SK-N-SH (cell line): ENCODE measurements around the gene CCDC187. TPM values are rescaled to one million over a fixed set of nuclear protein-coding genes. Genes with fewer than 3 reads are reported as not detected.

Experiments used
- CTCF ChIA-PET: fragments of 300-600, 350-600 bp; formaldehyde crosslinking; extraction: SDS; loops from one replicate; lab custom pipeline; 2021; lab: Yijun Ruan, JAX
- POLR2A ChIA-PET: fragments of 350-600 bp; sonication (Branson Sonifier 250); formaldehyde crosslinking; extraction: SDS; loops from one replicate; lab custom pipeline; 2020; ENCODE audit warnings: antibody characterized with exemption, inconsistent platforms; lab: Yijun Ruan, JAX
- DNase-seq: peaks from one replicate; pipeline ENCODE4 v3.0.0; 2012
- H2AFZ ChIP-seq: fragments of 200-600 bp; sonication (generic); 2 replicates; pipeline ENCODE4 v1.8.1; 2016; ENCODE audit warnings: antibody characterized with exemption, mild to moderate bottlenecking, low read depth
- H3F3A ChIP-seq: fragments of 200-600 bp; sonication (generic); replicated peaks from 2 replicates; pipeline ENCODE3; 2016; ENCODE audit warnings: antibody characterized with exemption, mild to moderate bottlenecking; ENCODE audit not compliant: insufficient read depth
- H3K27ac ChIP-seq, 2 experiments: fragments of 200-500 bp in 1 of 2; fragments of 200-600 bp in 1 of 2; sonication (Bioruptor generic) in 1 of 2; sonication (generic), shearing (Covaris generic) in 1 of 2; 2 replicates each; pipeline versions ENCODE4 v1.5.1 to v1.6.1; 2014 to 2016; ENCODE audit warnings: low read depth in 2 of 2, inconsistent platforms in 1 of 2, low read length in 1 of 2, mild to moderate bottlenecking in 1 of 2, mixed read lengths in 1 of 2
- H3K27me3 ChIP-seq: fragments of 200-600 bp; sonication (generic), shearing (Covaris generic); 2 replicates; pipeline ENCODE4 v1.6.1; 2016; ENCODE audit warnings: mixed run types; ENCODE audit not compliant: insufficient read depth
- H3K36me3 ChIP-seq, 2 experiments: fragments of 200-500 bp in 1 of 2; fragments of 200-600 bp in 1 of 2; sonication (Bioruptor generic) in 1 of 2; sonication (generic) in 1 of 2; replicated peaks in 1 of 2; 2 replicates each; pipeline versions ENCODE3 to v1.5.1; 2014 to 2016; ENCODE audit warnings: low read length in 1 of 2, mild to moderate bottlenecking in 1 of 2; ENCODE audit not compliant: insufficient read depth in 2 of 2, control insufficient read depth in 1 of 2
- H3K4me1 ChIP-seq, 2 experiments: fragments of 200-500 bp in 1 of 2; fragments of 200-600 bp in 1 of 2; sonication (Bioruptor generic) in 1 of 2; sonication (generic), shearing (Covaris generic) in 1 of 2; 2 replicates each; pipeline versions ENCODE4 v1.5.1 to v1.6.1; 2014 to 2016; ENCODE audit warnings: low read depth in 1 of 2, low read length in 1 of 2, mixed run types in 1 of 2; ENCODE audit not compliant: insufficient read depth in 2 of 2, control insufficient read depth in 1 of 2
- H3K4me2 ChIP-seq: fragments of 200-600 bp; sonication (generic), shearing (Covaris generic); 2 replicates; pipeline ENCODE4 v1.6.1; 2017; ENCODE audit warnings: mixed run types
- H3K4me3 ChIP-seq, 2 experiments: fragments of 200-500 bp in 1 of 2; fragments of 200-600 bp in 1 of 2; sonication (Bioruptor generic) in 1 of 2; sonication (generic), shearing (Covaris generic) in 1 of 2; 2 replicates each; pipeline versions ENCODE4 v1.5.1 to v1.8.1; 2014 to 2016; ENCODE audit warnings: low read depth in 2 of 2, inconsistent platforms in 1 of 2, low read length in 1 of 2, mild to moderate bottlenecking in 1 of 2, mixed read lengths in 1 of 2, moderate library complexity in 1 of 2
- H3K79me2 ChIP-seq: fragments of 200-600 bp; sonication (generic); 2 replicates; pipeline ENCODE4 v1.8.1; 2017; ENCODE audit warnings: mild to moderate bottlenecking; ENCODE audit not compliant: insufficient read depth
- H3K9ac ChIP-seq: fragments of 200-600 bp; sonication (generic); 2 replicates; pipeline ENCODE4 v1.6.1; 2017; ENCODE audit warnings: mixed run types
- H3K9me2 ChIP-seq: fragments of 200-600 bp; sonication (generic); 2 replicates; pipeline ENCODE4 v1.6.1; 2017; ENCODE audit warnings: mixed run types
- H3K9me3 ChIP-seq: fragments of 200-600 bp; sonication (generic); 2 replicates; pipeline ENCODE4 v1.6.1; 2017; ENCODE audit warnings: mixed run types, mild to moderate bottlenecking, moderate library complexity
- H4K20me1 ChIP-seq: fragments of 200-600 bp; sonication (generic); 2 replicates; pipeline ENCODE4 v1.6.1; 2017; ENCODE audit warnings: mild to moderate bottlenecking, mixed run types; ENCODE audit not compliant: insufficient read depth
- CHD2 ChIP-seq: fragments of 150-350 bp; IDR thresholded peaks from 2 replicates; pipeline ENCODE4 v1.6.1; 2018; ENCODE audit warnings: low read length; ENCODE audit not compliant: partially characterized antibody
- EZH2phosphoT487 ChIP-seq: fragments of 200-600 bp; sonication (generic); IDR thresholded peaks from 2 replicates; pipeline ENCODE4 v1.6.1; 2017; ENCODE audit warnings: low read depth, mixed run types, mild to moderate bottlenecking, antibody characterized with exemption, moderate library complexity, borderline replicate concordance
- FOSL2 ChIP-seq: IDR thresholded peaks from 2 replicates; pipeline ENCODE4 v1.4.0; 2012; ENCODE audit warnings: low read depth, mild to moderate bottlenecking, moderate library complexity, borderline replicate concordance
- FOXJ3 ChIP-seq: sonication (generic); formaldehyde crosslinking; IDR thresholded peaks from 2 replicates; pipeline ENCODE4 v1.5.1; 2020; ENCODE audit warnings: mild to moderate bottlenecking, missing genetic modification reagents
- FOXM1 ChIP-seq: IDR thresholded peaks from 2 replicates; pipeline ENCODE4 v1.4.0; 2012; ENCODE audit warnings: low read depth, mild to moderate bottlenecking
- GABPA ChIP-seq: IDR thresholded peaks from 2 replicates; pipeline ENCODE4 v1.4.0; 2012; ENCODE audit warnings: low read depth, mild to moderate bottlenecking
- MEF2A ChIP-seq: IDR thresholded peaks from 2 replicates; pipeline ENCODE4 v1.4.0; 2012; ENCODE audit warnings: low read depth, borderline replicate concordance
- NFIC ChIP-seq: IDR thresholded peaks from 2 replicates; pipeline ENCODE4 v1.4.0; 2012; ENCODE audit warnings: borderline replicate concordance
- NRF1 ChIP-seq: IDR thresholded peaks from 2 replicates; pipeline ENCODE4 v1.6.1; 2012; ENCODE audit warnings: low read depth, mild to moderate bottlenecking, low read length
- RAD21 ChIP-seq: IDR thresholded peaks from 2 replicates; pipeline ENCODE4 v1.6.1; 2012; ENCODE audit warnings: mild to moderate bottlenecking, low read length
- SIN3A ChIP-seq: IDR thresholded peaks from 2 replicates; pipeline ENCODE4 v1.6.1; 2012; ENCODE audit warnings: low read depth, mild to moderate bottlenecking, low read length, moderate library complexity, borderline replicate concordance
- SMC3 ChIP-seq: IDR thresholded peaks from 2 replicates; pipeline ENCODE4 v1.6.1; 2012; ENCODE audit warnings: low read depth, low read length, improper control_type of control experiment
- TAF1 ChIP-seq: IDR thresholded peaks from 2 replicates; pipeline ENCODE4 v1.6.1; 2012; ENCODE audit warnings: low read depth, mild to moderate bottlenecking, low read length, moderate library complexity, borderline replicate concordance
- TCF12 ChIP-seq: IDR thresholded peaks from 2 replicates; pipeline ENCODE4 v1.4.0; 2012
- TEAD4 ChIP-seq: IDR thresholded peaks from 2 replicates; pipeline ENCODE4 v1.4.0; 2012; ENCODE audit warnings: mild to moderate bottlenecking, borderline replicate concordance; ENCODE audit not compliant: insufficient read depth
- WGBS: methylation state at CpG from one replicate; pipeline ENCODE4 v1.1.6; 2017; ENCODE audit warnings: low lambda C conversion rate; 5-methylcytosine and 5-hydroxymethylcytosine counted together
- polyA plus RNA-seq, 3 experiments: library from polyadenylated mRNA; depleted of rRNA; stranded (reverse); fragments of >200 nt; gene quantifications; 2 replicates each; pipeline ENCODE4 v1.2.3, GENCODE V29; 2012
- TF ChIP-seq, protein P1 (sequence below): IDR thresholded peaks from 2 replicates; pipeline ENCODE4 v1.4.0; 2012; ENCODE audit warnings: low read depth, borderline replicate concordance
- TF ChIP-seq, protein P2 (sequence below): IDR thresholded peaks from 2 replicates; pipeline ENCODE4 v1.4.0; 2012; ENCODE audit warnings: low read depth, borderline replicate concordance
- TF ChIP-seq, protein P3 (sequence below): fragments of 200-600 bp; sonication (generic); IDR thresholded peaks from 2 replicates; pipeline ENCODE4 v1.6.1; 2017; ENCODE audit warnings: antibody characterized with exemption, mild to moderate bottlenecking, moderate library complexity
- TF ChIP-seq, protein P4 (sequence below): IDR thresholded peaks from 2 replicates; pipeline ENCODE4; 2012
- TF ChIP-seq, protein P5 (sequence below): fragments of 150-350 bp; IDR thresholded peaks from 2 replicates; pipeline ENCODE4 v1.6.1; 2017; ENCODE audit warnings: antibody characterized with exemption, low read length, low read depth, borderline replicate concordance

CCDC187 gene
- polyA plus RNA-seq, 1 of the 3 experiments (the other 2 are of a cell fraction): not detected

DNA sequence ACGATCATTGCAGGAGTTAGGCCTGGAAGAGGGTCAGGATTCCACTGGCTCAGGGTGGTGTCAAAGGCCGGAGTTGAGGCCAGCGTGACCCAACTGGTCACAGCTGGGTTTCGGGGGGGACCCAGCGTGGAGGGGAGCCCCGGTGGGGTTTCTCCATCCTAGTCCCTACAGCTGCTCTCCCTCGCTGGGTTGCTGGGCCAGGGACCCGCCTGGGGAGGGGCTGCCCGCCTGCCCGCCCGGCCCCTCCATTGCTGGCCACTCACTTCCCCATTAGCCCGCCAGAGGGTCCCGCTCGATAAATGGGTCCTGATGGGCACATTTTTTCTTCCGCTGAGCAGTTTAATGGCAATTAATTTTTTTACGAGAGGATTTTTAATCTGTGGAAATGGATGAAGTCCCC is 8.8 kb downstream of the CCDC187 start:
- peaks cover 7% of the 10 kb centered on the region; the same call in 1 of the 2 replicates for H3K27me3 ChIP-seq
- H3K4me1 ChIP-seq: peaks cover 0 to 6% of the 10 kb centered on the region in 2 experiments; a peak in 1 of 4 replicates
- WGBS: 86% methylated on average over 9 of the region's 16 CpGs
- POLR2A ChIA-PET: no interaction called here
- no peak for DNase-seq
- H3K4me2 ChIP-seq: no peak overlapping the region
- no peak overlapping the region for H3K4me3 ChIP-seq
- H4K20me1 ChIP-seq: no peaks in the 10 kb centered on the region
- CTCF ChIA-PET: interaction anchor here (1.7 kb wide), 1 partner anchor 18 kb away, joined by 7 read pairs; no protein-coding TSS in a partner anchor
- peaks cover 8% of the 10 kb centered on the region for H3F3A ChIP-seq
- H3K36me3 ChIP-seq: no peaks in the 10 kb centered on the region
- H3K9me3 ChIP-seq: no peaks in the 10 kb centered on the region
- H3K27ac ChIP-seq: no peak overlapping the region
- no peaks in the 10 kb centered on the region for H3K9me2 ChIP-seq
- H3K79me2 ChIP-seq: no peaks in the 10 kb centered on the region
- no peak overlapping the region for H2AFZ ChIP-seq
- no peak for TF ChIP-seq FOXM1
- no peak for TF ChIP-seq SIN3A
- no peak for TF ChIP-seq RAD21
- TF ChIP-seq SMC3: no peak
- TF ChIP-seq, protein P1, sequence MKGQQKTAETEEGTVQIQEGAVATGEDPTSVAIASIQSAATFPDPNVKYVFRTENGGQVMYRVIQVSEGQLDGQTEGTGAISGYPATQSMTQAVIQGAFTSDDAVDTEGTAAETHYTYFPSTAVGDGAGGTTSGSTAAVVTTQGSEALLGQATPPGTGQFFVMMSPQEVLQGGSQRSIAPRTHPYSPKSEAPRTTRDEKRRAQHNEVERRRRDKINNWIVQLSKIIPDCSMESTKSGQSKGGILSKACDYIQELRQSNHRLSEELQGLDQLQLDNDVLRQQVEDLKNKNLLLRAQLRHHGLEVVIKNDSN: no peak
- no peak for TF ChIP-seq FOSL2
- TF ChIP-seq TCF12: no peak
- no peak for TF ChIP-seq CHD2
- TF ChIP-seq, protein P2, sequence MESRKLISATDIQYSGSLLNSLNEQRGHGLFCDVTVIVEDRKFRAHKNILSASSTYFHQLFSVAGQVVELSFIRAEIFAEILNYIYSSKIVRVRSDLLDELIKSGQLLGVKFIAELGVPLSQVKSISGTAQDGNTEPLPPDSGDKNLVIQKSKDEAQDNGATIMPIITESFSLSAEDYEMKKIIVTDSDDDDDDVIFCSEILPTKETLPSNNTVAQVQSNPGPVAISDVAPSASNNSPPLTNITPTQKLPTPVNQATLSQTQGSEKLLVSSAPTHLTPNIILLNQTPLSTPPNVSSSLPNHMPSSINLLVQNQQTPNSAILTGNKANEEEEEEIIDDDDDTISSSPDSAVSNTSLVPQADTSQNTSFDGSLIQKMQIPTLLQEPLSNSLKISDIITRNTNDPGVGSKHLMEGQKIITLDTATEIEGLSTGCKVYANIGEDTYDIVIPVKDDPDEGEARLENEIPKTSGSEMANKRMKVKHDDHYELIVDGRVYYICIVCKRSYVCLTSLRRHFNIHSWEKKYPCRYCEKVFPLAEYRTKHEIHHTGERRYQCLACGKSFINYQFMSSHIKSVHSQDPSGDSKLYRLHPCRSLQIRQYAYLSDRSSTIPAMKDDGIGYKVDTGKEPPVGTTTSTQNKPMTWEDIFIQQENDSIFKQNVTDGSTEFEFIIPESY: no peak
- no peak for TF ChIP-seq TEAD4
- no peak for TF ChIP-seq NFIC
- TF ChIP-seq, protein P3, sequence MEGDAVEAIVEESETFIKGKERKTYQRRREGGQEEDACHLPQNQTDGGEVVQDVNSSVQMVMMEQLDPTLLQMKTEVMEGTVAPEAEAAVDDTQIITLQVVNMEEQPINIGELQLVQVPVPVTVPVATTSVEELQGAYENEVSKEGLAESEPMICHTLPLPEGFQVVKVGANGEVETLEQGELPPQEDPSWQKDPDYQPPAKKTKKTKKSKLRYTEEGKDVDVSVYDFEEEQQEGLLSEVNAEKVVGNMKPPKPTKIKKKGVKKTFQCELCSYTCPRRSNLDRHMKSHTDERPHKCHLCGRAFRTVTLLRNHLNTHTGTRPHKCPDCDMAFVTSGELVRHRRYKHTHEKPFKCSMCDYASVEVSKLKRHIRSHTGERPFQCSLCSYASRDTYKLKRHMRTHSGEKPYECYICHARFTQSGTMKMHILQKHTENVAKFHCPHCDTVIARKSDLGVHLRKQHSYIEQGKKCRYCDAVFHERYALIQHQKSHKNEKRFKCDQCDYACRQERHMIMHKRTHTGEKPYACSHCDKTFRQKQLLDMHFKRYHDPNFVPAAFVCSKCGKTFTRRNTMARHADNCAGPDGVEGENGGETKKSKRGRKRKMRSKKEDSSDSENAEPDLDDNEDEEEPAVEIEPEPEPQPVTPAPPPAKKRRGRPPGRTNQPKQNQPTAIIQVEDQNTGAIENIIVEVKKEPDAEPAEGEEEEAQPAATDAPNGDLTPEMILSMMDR: no peak
- TF ChIP-seq, protein P4, sequence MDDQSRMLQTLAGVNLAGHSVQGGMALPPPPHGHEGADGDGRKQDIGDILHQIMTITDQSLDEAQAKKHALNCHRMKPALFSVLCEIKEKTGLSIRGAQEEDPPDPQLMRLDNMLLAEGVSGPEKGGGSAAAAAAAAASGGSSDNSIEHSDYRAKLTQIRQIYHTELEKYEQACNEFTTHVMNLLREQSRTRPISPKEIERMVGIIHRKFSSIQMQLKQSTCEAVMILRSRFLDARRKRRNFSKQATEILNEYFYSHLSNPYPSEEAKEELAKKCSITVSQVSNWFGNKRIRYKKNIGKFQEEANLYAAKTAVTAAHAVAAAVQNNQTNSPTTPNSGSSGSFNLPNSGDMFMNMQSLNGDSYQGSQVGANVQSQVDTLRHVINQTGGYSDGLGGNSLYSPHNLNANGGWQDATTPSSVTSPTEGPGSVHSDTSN: no peak
- TF ChIP-seq, protein P5, sequence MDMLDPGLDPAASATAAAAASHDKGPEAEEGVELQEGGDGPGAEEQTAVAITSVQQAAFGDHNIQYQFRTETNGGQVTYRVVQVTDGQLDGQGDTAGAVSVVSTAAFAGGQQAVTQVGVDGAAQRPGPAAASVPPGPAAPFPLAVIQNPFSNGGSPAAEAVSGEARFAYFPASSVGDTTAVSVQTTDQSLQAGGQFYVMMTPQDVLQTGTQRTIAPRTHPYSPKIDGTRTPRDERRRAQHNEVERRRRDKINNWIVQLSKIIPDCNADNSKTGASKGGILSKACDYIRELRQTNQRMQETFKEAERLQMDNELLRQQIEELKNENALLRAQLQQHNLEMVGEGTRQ: no peak
- no peak for TF ChIP-seq EZH2phosphoT487
- no peak for TF ChIP-seq GABPA
- TF ChIP-seq NRF1: no peak
- TF ChIP-seq FOXJ3 (CRISPR knock-in tag): no peak
- no peak for TF ChIP-seq MEF2A
- no peak for TF ChIP-seq TAF1
- no peak overlapping the region for H3K9ac ChIP-seq
